G401.6 (cell line): Measurements from ENCODE around the gene NAAA.
"Not testable (repeated sequence)": the region's sequence is repeated elsewhere in the genome, so short reads cannot be mapped to it uniquely, and the experiment has no call there.

ENCODE experiments used
- FAIRE-seq: peaks from 2 replicates; lab custom pipeline; 2012; peaks lifted over from hg19 to GRCh38; lab: Jason Lieb, UNC

Gene NAAA

DNA sequence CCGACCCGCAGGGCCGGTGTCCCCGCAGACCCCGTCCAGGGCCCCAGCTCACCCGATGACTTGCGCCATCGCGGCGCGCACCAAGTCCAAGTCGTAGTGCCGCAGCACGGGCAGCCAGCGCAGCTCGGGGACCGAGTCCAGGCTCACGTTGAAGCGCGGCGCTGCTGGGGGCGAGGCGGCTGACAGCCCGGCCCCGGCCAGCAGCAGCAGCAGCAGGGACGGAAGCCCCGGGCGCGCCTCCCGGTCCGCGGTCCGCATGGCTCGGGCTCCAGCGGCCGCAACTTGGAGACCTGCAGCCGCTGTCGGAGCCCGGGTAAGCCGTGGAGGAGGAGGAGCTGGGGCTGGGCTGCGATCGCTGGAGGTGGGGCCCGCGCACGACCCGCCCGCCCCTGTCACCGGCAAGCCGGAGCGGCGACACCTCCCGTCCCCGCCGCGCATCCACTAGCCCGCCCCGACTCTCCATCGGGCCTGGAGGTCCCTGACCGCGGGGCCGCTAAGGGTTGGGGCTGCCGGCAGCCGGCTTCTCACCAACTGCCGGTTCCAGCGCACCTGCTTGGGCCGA is at the start of gene NAAA:
Gene NAAA (minus strand): TSS at position 322 of the 562 bp plus-strand sequence. CDS start 64 bp downstream, at position 258.
- peak; percentile 28 for FAIRE-seq

DNA sequence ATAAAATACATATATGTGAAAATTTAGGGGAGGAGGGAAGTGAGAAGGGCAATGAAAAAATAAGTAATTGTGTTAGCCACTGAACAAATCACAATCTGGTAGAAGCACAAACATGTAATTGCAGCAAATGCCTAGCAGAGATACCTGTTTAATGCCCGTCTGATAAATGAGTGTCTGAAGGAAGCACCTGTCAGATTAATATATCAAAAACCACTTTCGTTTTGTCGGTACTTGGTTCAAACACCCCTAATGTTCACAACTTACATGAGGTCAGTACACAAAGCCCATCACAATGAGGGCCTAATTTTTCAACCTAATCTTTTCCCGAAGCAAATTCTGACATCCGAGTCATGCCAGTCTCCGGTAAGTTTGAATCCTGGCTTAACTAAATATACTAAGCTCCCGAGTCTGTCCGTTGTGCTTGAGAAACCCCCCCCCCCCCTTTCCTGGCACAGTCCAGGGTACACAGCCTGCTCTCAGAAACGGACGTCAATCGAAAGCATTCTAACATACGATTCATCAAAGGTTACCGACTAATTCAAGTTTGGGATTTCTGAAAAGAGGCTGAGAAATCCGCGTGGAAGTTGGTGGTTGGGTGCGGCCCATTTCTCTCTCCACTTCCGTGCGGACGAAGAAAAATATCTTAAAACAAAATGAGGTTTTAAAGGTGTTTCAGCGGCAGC is 49.2 kb upstream of the NAAA start:
- FAIRE-seq, result no peak

DNA sequence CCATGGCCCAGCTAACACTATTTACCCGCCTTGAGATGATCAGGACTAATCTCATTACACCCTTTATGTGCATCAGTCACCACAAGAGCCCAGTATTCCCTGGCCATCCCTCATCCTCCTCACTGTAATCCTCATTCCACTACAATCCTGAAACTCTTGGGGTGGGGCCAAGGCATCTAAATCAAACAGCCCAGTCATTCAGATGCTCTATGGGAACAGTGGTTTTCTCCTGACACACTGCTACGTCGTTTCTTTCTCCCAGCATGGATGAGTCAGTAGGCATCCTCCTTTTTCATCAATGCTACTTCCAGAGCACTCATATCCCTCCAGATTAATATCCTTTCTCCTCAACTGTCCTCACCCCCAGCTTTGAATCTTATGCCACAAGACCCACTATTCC is 44.3 kb upstream of the NAAA start:
- FAIRE-seq, result no peak

DNA sequence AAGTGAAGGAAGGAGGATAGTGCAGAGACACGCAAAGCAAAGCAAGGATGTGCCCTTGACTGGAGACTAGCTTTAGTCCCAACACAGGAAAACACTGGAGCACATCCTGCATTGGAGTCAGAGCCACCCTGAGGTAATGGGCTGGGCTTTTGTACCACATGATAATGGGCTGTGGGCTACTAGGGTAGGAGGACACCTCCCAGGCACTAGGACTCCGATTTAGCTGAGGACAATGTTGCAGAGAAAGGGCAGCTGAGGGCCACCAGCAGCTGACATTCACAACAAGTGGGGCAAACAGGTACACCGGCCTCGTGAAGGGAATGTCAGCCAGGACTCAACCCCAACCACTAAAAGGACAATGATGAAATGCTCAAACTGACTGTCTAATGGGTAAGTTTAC is 39.8 kb upstream of the NAAA start:
- no peak for FAIRE-seq

DNA sequence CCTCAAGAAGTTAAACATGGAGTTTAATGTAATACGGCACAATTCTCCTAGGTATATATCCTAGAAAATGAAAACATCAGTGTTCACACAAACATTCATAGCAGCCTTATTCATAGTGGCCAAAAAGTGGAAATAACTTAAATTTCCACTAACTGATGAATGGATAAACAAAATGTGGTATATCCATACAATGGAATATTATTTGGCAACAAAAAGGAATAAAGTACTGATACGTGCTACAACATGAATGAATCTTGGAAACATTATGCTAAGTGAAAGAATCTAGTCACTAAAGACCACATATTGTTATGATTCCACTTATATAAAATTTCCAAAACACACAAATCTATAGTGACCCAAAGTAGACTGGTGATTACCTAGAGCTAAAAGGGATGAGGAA is 35.4 kb upstream of the NAAA start:
- no peak for FAIRE-seq

DNA sequence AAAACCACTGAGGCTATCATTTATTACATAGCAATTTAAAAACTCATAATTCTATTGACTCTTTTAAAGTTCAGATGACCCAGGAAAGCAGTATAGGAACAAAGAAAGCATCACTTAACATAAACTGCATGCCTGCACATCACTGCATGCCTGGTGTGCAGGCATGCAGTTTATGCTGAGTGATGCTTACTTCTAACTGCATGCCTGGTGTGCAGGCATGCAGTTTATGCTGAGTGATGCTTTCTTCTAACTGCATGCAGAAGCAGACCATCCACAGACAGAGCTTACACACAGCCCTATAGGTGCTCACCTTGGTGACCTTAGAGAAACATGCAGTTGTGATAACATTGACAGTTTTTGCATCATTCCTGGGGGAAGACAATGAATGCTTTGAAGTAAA is 33.0 kb upstream of the NAAA start:
- FAIRE-seq, result no peak

DNA sequence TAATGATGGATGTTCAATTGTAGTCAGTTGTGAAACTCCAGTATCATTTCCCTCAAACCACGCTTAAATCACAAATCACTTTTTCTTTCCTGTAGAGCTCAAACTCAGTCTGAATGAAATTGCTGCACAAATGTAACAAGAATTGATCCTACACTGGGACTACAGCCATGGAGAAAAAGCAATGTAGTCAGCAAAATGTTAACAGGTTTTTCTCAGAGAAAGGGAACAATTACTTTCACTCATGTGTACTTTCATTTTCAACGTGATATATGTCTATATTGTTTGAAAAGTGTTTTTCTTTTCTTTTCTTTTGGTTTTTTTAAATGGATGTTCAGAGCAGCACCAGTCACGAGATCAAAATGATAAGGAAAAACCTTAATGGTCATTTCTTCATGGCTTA is 27.3 kb upstream of the NAAA start:
- no peak for FAIRE-seq

DNA sequence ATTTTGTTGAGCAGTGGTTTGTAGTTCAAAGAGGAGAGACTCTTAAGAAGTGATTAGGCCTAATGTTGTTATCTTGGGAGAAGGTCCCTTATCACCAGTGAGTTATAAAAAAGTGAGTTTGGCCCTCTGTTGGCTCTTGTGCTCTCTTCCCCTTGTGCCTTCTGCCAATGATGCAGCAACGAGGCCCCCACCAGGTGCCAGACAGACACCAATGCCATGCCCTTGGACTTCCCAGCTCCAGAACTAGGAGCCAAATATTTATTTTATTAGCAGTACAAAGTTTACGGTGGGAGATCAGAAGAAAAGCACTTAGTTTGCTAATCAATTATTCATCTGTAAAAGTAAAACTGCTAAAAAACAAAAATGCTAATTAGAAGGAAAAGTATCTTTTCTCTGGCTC is 22.7 kb upstream of the NAAA start:
- FAIRE-seq, result no peak

DNA sequence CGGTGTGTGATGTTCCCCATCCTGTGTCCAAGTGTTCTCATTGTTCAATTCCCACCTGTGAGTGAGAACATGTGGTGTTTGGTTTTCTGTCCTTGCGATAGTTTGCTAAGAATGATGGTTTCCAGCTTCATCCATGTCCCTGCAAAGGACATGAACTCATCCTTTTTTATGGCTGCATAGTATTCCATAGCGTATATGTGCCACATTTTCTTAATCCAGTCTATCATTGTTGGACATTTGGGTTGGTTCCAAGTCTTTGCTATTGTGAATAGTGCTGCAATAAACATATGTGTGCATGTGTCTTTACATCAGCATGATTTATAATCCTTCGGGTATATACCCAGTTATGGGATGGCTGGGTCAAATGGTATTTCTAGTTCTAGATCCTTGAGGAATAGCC is 21.3 kb upstream of the NAAA start:
- FAIRE-seq, result not testable (repeated sequence)

DNA sequence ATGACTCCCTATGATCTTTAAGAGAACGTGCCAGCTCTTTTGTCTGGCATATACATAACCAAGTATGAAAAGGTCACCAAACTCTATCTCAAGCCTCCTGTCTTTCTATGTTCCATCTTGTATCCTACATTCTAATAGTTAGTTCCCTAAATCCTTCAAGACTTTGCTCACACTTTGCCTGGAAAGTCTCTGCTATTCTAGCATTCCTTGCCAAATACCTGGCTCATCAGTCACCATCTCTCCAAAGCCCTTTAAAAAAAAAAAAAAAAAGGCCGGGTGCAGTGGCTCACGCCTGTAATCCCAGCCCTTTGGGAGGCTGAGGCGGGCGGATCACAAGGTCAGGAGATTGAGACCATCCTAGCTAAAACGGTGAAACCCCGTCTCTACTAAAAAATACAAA is 17.7 kb upstream of the NAAA start:
- not testable (repeated sequence) for FAIRE-seq

DNA sequence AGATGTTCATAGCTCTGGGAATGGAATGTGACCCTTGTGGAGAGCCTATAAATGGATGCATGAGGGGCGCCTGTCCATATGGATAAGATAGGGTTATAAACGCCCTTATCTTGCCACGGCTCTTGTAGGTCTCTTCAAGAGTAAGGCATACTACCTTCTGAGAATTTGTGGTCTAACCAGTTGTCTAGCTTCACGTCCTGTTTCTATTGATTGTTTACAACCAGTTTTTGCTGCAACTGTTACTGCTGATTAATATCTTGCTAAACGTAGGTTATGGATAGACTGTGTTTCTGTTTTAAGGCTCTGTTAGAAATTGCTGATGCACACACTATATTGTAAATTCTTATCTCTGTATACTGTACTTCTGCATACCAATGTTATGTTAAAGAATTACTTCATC is 14.0 kb upstream of the NAAA start:
- FAIRE-seq, result not testable (repeated sequence)

DNA sequence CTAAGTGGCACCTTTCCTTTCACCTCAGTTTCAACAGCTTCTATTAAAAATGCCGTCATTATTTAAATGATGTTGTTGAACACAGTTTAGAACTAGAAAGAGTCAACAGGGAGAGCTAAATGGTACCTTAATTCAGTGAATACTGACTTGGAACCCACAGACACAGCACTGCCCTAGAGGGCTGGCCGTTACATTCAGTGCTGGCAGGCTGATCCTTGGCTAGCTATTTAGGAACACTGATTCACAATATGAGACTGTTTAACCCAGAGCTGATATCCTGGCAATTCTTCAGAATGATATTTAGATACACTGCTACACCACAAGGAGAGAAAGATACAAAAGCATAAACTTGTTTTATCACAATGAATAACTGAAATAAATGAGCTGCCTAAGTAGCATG is 12.7 kb upstream of the NAAA start:
- no peak for FAIRE-seq

DNA sequence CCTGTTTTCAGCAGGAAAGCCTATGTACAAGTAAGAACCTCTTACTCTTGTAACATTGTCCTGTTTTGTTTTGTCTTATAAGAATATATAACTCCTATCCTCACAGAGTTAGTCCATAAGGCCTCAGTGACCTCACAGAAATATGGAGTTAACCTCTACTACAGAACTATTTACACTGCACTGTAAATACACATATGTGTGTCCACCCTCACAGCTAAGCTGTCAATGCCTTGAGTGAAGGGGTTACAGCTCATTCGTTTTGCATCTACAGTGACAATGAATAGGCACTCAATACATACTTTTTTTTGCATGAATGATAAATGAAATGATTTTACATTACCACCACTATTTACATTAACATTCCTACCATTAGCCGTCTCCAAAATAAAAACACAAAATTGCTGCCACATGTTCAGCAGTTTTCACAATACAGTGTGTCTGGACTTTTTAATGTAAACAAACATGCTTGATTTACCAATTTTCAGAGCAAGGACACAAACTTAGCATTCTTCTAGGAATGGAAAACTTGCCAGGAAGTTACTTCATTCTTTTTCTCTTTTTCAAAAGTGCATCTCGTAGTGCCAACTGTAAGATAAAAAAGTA is 9.5 kb upstream of the NAAA start:
- FAIRE-seq, result no peak

DNA sequence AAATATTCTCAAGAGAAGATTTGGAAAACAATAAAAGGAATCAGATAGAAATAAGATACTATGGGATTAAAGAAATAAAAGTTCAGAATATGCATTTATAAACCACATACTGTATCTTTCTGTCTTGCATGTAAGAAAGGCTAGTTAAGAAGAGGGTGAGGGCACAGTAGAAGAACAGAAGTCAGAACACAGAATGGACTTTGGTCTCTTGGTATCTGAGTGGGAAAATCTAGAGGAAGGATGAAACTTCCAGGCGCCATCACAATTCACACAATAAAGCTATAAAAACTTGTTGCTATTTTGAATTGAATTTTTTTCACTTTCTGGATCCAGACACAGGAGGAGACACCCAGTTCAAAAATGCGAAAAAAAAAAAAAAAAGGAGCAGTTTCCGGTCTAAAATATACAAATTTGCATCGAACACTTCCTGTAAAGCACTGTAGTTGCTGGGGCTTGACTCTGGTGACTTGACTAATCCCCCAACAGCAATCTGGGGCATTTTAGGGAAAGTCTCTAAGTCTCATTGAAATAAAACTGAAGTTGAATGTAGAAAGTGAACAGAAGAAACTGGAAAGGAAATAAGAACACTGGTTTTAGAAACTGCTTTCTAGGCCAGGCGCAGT is 8.1 kb upstream of the NAAA start:
- no peak for FAIRE-seq

DNA sequence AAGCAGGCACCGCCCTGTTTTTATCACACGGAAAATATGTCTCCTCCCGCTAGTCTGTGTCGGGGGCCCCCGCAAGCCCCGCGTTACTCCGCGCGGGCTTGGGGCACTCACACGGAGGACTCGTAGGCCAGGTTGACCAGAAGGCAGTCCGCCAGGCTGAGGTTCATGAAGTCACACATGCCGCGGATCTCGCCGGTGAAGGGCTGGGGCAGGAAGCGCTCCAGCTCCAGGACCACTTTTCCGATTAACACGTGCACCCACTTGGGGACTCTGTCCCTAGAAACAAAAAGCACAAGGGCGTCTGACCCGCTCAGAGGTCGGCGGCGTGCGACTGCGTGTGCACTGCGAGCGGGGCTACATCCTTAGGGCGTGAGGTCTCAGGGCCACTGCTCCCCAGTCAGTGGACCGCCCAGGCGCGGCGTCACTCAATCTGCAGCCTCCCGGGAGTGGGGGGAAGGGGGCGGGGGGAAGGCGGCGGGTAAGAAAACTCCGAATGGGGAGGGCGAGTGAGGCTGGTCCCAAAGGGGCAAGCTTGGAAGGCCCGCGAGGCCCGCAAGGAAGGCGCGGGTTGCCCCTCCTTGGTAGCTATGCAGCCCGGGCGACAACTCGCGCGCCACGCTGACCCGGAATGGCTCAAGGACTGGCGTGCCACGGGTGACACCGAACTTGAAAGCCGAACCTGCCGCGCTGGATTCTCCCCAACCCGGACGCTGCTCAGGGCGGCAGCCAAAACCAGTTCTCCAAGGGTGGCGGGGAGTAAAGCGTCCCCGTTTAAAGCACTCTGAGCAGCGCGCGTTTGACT is 722 bp downstream of the NAAA start:
- no peak for FAIRE-seq

DNA sequence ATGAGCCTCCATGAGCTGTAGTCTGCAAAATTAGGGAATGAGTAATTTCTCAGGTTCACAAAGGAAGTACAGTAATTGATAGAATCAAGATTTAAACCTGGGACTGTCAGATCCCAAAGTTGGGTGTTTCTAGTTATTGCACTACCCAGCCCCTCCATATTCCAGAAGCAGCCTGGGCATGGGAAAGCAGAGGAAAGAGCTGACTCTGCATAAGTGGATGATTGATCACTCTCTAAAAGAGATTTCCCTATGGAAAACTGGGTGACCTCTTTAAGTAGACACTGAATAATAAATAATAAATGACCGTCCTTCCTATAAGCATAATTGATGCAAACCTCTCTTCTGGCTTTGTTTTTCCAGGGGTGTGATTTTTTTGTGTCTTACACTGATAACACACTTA is 5.2 kb downstream of the NAAA start:
- FAIRE-seq, result no peak

DNA sequence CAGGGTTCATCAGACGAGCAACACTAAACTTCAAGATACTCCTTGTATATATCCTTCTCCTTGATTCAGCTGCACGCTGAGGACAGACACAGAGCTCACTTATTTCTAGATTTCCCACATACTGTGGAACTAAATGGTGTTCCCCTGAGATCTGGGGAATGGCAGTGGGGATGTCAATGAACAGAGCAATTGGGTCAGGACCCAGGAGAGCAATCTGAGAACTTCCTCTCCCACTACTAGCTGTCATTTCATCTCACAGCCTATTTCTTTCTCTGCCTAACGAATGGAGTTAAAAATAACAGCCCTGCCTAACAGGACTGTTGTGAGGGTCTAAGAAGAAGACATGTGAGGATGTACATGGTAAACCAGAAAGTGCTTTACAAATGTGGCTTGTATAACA is 10.7 kb downstream of the NAAA start:
- FAIRE-seq, result no peak

DNA sequence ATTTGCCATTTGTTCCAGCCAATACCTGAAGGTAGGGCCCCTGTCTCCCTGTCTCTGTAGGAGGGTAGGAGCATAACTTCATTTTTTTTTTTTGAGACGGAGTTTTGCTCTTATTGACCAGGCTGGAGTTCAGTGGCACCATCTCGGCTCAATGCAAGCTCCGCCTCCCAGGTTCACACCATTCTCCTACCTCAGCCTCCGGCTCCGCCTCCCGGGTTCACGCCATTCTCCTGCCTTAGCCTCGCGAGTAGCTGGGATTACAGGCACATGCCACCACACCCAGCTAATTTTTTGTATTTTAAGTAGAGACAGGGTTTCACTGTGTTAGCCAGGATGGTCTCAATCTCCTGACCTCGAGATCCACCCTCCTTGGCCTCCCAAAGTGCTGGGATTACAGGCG is 15.9 kb downstream of the NAAA start:
- not testable (repeated sequence) for FAIRE-seq

DNA sequence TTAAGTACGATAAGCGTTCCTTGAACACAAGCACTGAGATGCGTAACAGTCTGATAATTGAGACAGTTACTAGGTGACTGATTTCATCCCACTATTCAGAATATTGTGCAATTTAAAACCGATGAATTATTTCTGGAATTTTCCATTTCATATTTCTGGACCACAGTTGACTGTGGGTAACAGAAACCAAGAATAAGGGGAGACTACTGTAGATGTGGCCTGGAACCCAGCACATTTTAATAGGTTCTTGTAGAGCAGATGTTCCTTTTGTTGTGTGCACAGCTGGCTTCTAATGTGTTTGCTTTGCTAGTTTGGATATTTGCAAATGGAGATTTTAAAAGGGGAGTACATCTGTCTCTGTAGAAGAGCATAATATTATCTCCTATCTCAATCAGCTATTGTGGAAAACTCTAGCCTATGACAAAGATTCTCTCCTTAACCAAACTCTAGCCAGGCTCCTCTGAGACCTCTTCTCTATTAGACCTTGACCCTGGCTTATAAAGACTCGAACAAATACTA is 16.4 kb downstream of the NAAA start:
- FAIRE-seq, result no peak

DNA sequence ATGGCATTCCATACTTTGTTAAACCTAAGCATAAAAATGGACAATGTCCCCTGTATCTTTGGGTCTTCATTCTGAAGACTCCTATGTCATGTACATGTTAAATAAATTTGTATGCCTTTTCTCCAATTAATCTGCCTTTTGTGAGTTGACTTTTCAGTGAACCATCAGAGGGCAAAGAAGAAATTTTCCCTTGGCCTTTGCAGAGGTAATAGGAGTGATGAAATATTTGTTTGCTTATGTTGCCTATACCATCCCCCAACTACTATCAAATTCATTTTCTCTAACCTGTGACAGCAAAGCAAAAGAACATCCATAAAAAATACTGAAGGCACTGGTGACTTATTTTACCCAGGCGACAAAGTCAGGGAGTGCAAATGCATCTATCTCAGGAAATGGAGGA is 18.2 kb downstream of the NAAA start:
- no peak for FAIRE-seq

DNA sequence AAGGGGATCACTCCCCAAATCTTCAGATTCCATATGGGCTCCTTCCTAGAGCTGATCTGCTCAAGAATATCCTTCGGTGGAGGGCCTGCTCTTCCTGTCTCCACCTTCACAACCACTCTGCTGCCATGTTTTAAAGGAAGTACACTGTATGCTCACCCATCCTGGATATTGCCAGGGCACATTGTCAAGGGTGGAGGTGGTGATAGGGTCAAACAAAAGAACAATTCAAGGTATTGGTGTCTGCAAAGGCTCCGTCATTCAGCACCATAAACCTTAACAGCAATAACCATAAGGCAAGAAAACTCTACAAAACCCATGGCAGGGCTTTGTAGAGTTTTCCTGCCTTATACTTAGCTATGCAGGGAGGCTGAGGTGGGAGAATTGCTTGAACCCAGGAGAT is 18.9 kb downstream of the NAAA start:
- no peak for FAIRE-seq

DNA sequence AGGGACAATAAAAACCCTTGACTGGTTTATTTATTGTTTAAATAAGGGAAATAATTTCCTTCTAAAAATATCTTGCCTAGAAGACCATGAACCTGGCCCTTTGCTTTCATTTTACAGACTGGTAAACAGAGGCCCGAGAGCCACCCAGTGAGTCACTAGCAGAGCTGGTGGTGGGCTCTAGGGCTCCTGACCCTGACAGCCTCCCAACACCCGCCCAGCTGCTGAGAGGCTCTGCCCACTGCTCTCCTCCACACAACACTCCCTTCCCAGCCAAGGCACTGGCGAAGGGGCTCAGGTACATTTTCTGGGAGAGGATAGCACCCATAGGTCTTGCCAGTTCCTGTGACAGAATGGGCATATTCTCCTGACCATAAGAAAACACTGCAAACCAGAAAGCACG is 20.5 kb downstream of the NAAA start:
- no peak for FAIRE-seq

DNA sequence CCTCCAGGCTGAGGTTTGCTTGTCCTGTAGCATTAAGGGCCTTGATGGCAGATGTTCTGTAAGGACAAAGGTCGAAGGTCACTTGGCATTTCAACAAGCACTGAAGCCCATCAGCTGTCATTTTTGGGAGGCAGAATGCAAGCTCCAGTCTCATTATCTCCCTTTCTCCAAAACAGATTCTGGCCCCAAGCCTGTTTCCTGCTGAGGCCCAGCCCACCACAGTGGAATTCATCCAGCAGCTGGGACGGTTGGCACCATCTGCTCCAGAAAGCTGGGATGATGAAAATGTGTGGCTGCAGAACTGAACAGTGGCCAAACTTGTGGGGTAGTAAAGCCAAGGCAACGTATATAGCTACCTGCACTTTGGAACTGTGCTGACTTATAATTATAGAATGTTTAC is 20.9 kb downstream of the NAAA start:
- no peak for FAIRE-seq
